GM10248 (cell line): Measurements from ENCODE around the gene IL6R.
A peak's percentile ranks its signal among the peaks of the same experiment; 100 is the strongest.

Experiments used
- CTCF ChIA-PET: fragments of 300-600 bp; sonication (Branson Sonifier 250); formaldehyde crosslinking; extraction: SDS; loops from one replicate; lab custom pipeline; 2021; ENCODE audit warnings: antibody characterized with exemption; lab: Yijun Ruan, JAX
- POLR2A ChIA-PET: fragments of 350-650 bp; sonication (Branson Sonifier 250); formaldehyde crosslinking; extraction: SDS; loops from one replicate; lab custom pipeline; 2020; ENCODE audit warnings: antibody characterized with exemption; lab: Yijun Ruan, JAX
- DNase-seq: peaks from one replicate; pipeline ENCODE4 v3.0.0; 2012; ENCODE audit errors: extremely low spot score
- TF ChIP-seq, protein P1 (sequence below): IDR thresholded peaks from 2 replicates; pipeline ENCODE4 v1.5.1; 2012; ENCODE audit warnings: mild to moderate bottlenecking, low read depth; ENCODE audit errors: extremely low read depth, missing control alignments, control extremely low read depth

The IL6R gene

DNA sequence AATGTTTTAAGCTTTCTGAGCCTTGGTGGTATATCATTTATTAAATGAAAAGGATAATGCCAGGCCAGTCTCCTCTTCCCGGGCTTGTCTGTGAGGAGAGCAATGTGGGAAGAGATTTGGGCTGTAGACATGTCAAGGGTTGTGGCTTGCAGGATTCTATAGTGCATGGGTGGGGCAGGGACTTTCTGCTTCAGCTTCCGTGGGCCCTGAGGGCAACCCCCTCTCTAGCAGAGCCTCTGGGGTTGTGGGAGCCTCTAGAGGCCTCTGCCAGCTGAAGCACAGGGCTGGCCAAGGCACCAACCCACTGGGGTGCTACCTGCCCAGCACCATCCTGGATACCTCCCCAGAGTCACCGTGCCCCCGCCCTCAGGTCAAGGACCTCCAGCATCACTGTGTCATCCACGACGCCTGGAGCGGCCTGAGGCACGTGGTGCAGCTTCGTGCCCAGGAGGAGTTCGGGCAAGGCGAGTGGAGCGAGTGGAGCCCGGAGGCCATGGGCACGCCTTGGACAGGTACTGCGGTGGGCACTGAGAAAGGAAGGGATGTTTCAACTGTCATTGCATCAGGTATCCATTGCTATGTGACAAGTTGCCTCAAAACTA lies 30.6 kb downstream of the IL6R start:
- TF ChIP-seq, protein P1, sequence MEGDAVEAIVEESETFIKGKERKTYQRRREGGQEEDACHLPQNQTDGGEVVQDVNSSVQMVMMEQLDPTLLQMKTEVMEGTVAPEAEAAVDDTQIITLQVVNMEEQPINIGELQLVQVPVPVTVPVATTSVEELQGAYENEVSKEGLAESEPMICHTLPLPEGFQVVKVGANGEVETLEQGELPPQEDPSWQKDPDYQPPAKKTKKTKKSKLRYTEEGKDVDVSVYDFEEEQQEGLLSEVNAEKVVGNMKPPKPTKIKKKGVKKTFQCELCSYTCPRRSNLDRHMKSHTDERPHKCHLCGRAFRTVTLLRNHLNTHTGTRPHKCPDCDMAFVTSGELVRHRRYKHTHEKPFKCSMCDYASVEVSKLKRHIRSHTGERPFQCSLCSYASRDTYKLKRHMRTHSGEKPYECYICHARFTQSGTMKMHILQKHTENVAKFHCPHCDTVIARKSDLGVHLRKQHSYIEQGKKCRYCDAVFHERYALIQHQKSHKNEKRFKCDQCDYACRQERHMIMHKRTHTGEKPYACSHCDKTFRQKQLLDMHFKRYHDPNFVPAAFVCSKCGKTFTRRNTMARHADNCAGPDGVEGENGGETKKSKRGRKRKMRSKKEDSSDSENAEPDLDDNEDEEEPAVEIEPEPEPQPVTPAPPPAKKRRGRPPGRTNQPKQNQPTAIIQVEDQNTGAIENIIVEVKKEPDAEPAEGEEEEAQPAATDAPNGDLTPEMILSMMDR = no peak
- DNase-seq = no peak
- CTCF ChIA-PET = interaction anchor here (0.9 to 2.8 kb wide), 6 partner anchors 12 to 100 kb away, joined by 3 to 9 read pairs (median 3); no protein-coding TSS in a partner anchor
- POLR2A ChIA-PET = no interaction called here

DNA sequence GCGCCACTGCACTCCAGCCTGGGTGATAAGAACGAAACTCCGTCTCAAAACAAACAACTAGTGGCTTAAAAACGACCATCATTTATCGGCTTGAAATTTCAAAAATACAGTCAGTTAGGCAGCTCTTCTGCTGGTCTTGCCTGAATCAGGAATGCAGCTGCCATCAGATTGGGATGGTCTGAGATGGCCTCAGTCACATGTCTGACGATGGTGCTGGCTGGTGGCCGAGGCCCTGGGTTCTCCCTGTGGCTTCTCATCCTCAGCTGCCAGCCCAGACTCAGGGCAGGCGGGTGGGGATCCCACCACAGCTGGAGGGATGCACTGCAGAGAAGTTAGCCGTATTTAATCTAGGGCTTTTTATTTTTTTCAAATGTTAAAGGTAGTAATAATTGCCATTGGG lies 31.3 kb downstream of the IL6R start:
- TF ChIP-seq, protein P1 = no peak
- ChIA-PET CTCF (interaction anchor here (2.8 kb wide), 1 partner anchor 21 kb away, joined by 9 read pairs; no protein-coding TSS in a partner anchor), POLR2A (no interaction called here)
- DNase-seq = no peak

DNA sequence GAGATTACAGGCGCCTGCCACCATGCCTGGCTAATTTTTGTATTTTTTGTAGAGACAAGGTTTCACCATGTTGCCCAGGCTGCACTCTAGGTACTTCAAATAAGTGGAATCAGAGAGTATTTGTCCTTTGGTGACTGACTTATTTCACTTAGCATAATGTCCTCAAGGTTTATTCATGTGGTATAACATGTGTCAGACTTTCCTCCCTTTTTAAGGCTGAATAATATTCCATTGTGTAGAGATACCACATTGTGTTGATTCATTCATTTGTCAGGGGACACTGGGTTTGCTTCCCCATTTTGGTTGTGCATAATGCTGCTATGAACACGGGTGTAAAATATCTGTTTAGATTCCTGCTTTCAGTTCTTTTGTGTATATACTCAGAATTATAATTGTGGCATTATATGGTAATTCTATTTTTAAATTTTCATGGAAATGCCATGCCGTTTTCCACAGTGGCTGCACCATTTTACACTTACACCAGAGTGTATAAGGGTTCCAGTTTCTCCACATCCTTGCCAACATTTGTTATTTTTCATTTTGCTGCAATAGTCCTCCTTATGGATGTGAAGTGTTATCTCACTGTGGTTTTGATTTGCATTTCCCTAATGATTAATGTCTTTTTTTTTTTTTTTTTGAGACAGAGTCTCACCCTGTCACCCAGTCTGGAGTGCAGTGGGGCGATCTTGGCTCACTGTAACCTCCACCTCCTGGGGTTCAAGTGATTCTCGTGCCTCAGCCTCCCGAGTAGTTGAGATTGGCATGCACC lies 35.1 kb downstream of the IL6R start:
- POLR2A ChIA-PET = no interaction called here
- DNase-seq = no peak
- CTCF ChIA-PET = interaction anchor here (1.0 to 2.5 kb wide), 7 partner anchors 10 to 107 kb away, joined by 3 to 6 read pairs (median 4); no protein-coding TSS in a partner anchor
- TF ChIP-seq, protein P1 = no peak

- TF ChIP-seq, protein P1 = no peak
- ChIA-PET POLR2A (no interaction called here), CTCF (interaction anchor here (0.6 to 2.4 kb wide), 11 partner anchors 12 to 113 kb away, joined by 3 to 6 read pairs (median 4); no protein-coding TSS in a partner anchor)
- no peak for DNase-seq
Measured at GRCh38 chr1:154441241-154441888, 36.2 kb downstream of the IL6R start.

GRCh38 chr1:154442006-154442740 lies 37.0 kb downstream of the IL6R start:
- no peak for DNase-seq
- ChIA-PET POLR2A (no interaction called here), CTCF (interaction anchor here (0.7 to 2.4 kb wide), 12 partner anchors 11 to 114 kb away, joined by 3 to 6 read pairs (median 4); no protein-coding TSS in a partner anchor)
- TF ChIP-seq, protein P1 = peak; percentile 39
